CD4-positive, alpha-beta memory T cell (primary cell): ENCODE measurements around the gene ANKEF1. TPM values are rescaled to one million over a fixed set of nuclear protein-coding genes. Genes with fewer than 3 reads are reported as not detected.

Source experiments
- CTCF ChIA-PET: fragments of 350-600 bp; sonication (Branson Sonifier 250); formaldehyde crosslinking; loops from one replicate; lab custom pipeline; 2021; ENCODE audit warnings: inconsistent platforms; ENCODE audit not compliant: partially characterized antibody; lab: Charles Lee
- POLR2A ChIA-PET: fragments of 350-600 bp; sonication (Branson Sonifier 250); formaldehyde crosslinking; loops from one replicate; lab custom pipeline; 2021; ENCODE audit not compliant: partially characterized antibody; lab: Charles Lee
- DNase-seq, 5 donors: peaks; one replicate each; pipeline versions ENCODE4 v3.0.0 to v3.0.0-alpha.2; 2020 to 2022; ENCODE audit warnings: mixed read lengths in 1 of 5
- H3K27ac ChIP-seq: one replicate; pipeline ENCODE4 v1.7.0; 2013; ENCODE audit warnings: low read depth, low read length
- H3K27me3 ChIP-seq: 2 replicates; pipeline ENCODE4 v1.7.0; 2013; ENCODE audit warnings: mild to moderate bottlenecking, low read length, moderate library complexity; ENCODE audit not compliant: insufficient read depth
- H3K36me3 ChIP-seq: 2 replicates; pipeline ENCODE4 v1.7.0; 2013; ENCODE audit warnings: mild to moderate bottlenecking, low read length, moderate library complexity; ENCODE audit not compliant: insufficient read depth
- H3K4me1 ChIP-seq: 2 replicates; pipeline ENCODE4 v1.7.0; 2013; ENCODE audit warnings: mild to moderate bottlenecking, low read length, moderate library complexity; ENCODE audit not compliant: insufficient read depth
- H3K4me3 ChIP-seq, 2 donors: one replicate each; pipeline ENCODE4 v1.7.0; 2013; ENCODE audit warnings: low read length in 2 of 2, mild to moderate bottlenecking in 1 of 2
- H3K9me3 ChIP-seq, 2 donors: one replicate each; pipeline ENCODE4 v1.7.0; 2013; ENCODE audit warnings: low read length in 2 of 2, control low read depth in 1 of 2; ENCODE audit not compliant: control insufficient read depth in 1 of 2
- H3K27ac Mint-ChIP-seq, 7 donors: one replicate each; pipeline ENCODE4 v1.8.0; 2020 to 2021; ENCODE audit warnings: mixed read lengths in 7 of 7, mild to moderate bottlenecking in 6 of 7, inconsistent platforms in 3 of 7, moderate library complexity in 3 of 7
- H3K27me3 Mint-ChIP-seq, 2 donors: one replicate each; pipeline ENCODE4 v1.8.0; 2020 to 2021; ENCODE audit warnings: mixed read lengths in 2 of 2
- H3K36me3 Mint-ChIP-seq, 2 donors: one replicate each; pipeline ENCODE4 v1.8.0; 2020 to 2021; ENCODE audit warnings: mixed read lengths in 2 of 2, inconsistent platforms in 1 of 2, mild to moderate bottlenecking in 1 of 2
- H3K4me1 Mint-ChIP-seq, 4 donors: one replicate each; pipeline ENCODE4 v1.8.0; 2020 to 2021; ENCODE audit warnings: mixed read lengths in 4 of 4, mild to moderate bottlenecking in 1 of 4
- H3K4me3 Mint-ChIP-seq, 8 donors: one replicate each; pipeline ENCODE4 v1.8.0; 2020 to 2021; ENCODE audit warnings: mixed read lengths in 8 of 8, mild to moderate bottlenecking in 7 of 8, moderate library complexity in 6 of 8, inconsistent platforms in 3 of 8
- H3K9me3 Mint-ChIP-seq, 8 donors: one replicate each; pipeline ENCODE4 v1.8.0; 2020 to 2021; ENCODE audit warnings: mixed read lengths in 8 of 8, mild to moderate bottlenecking in 5 of 8, inconsistent platforms in 3 of 8, moderate library complexity in 1 of 8
- intact Hi-C: fragments of 100-400 bp; cut with micrococcal nuclease; formaldehyde crosslinking; loops from one replicate; pipeline ENCODE4 v1.15.1; 2023
- polyA plus RNA-seq, 2 donors: library from polyadenylated mRNA; unstranded; fragments of 300-500 nt; fragmentation: Illumina TruSeq; gene quantifications; one replicate each; pipeline ENCODE4 v1.2.3, GENCODE V29; 2021
- total RNA-seq, 2 experiments: library from RNA; stranded (reverse); gene quantifications; one replicate each; pipeline ENCODE4 v1.2.3, GENCODE V29; 2021

ANKEF1 gene
- total RNA-seq (1 to 10 TPM; 5.0 to 5.1 TPM), polyA plus RNA-seq (1 to 10 TPM; 5.2 to 7.8 TPM)

DNA sequence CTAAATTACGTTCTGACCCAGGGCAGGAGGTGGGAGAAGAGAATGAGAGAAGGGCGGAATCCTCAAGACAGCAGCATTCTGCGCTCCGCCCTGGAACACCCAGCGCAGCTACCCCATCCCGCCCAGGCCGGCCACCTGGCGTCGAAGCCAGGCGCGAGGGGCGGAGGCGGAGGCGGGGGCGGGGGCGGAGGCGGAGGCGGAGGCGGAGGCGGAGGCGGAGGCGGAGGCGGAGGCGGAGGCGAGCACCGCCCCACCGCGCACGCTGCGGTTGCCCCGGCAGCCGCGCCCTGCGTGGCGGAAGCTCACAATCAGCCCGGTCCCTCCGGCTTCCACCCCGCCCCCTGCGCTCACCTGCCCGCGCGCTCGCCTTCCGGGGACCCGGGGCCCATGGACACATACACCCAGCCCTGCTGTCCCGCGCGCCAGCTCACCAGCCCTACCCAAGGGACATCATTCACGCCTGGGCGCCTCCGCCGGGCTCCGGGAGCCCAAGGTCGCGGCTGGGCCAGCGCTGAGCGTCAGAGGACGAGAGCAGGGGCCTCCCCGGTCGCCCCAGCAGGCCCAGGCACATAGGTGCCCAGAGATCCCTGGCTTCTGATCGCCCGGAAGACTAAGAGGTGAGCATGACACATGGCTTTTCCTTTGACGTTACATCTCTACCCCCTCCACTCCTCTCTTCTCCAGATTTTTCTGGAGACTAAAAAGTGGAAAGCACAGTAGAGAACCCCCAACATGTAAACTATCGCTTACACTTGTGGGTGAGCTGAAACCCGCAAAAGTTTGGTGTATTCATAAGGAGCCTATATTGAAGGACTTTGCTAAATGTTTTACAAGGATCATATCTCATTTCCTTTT is at the start of gene ANKEF1:
TSS of gene ANKEF1 (plus strand) at position 271 of the 855 bp plus-strand sequence. CDS start 3,315 bp downstream, outside the sequence.
- H3K36me3 Mint-ChIP-seq = peaks cover 5 to 11% of the 10 kb centered on the region in 2 donors
- Histone ChIP-seq H3K27ac (peak within 1 kb of the TSS; percentile 40), H3K27me3 (no peaks in the 10 kb centered on the region), H3K9me3 (no peaks in the 10 kb centered on the region), H3K4me1 (peaks cover 9% of the 10 kb centered on the region), H3K36me3 (no peaks in the 10 kb centered on the region), H3K4me3 (peak within 1 kb of the TSS; percentile 44 to 70)
- peaks cover 11 to 23% (median 12%) of the 10 kb centered on the region in 4 donors for H3K4me1 Mint-ChIP-seq
- peak; percentile 79 to 88 (median 86) for DNase-seq
- peaks cover 2 to 10% of the 10 kb centered on the region in 2 donors for H3K27me3 Mint-ChIP-seq
- H3K27ac Mint-ChIP-seq = peak within 1 kb of the TSS; percentile 75 to 92 (median 85)
- H3K9me3 Mint-ChIP-seq = no peaks in the 10 kb centered on the region
- ChIA-PET CTCF (interaction anchor here (0.8 to 1.6 kb wide), 6 partner anchors 8 to 400 kb away, joined by 3 to 6 read pairs (median 4); partner anchors contain the start of gene SLX4IP), POLR2A (interaction anchor here (1.0 to 2.7 kb wide), 3 partner anchors 11 to 466 kb away, joined by 3 to 22 read pairs (median 3); partner anchors contain the start of genes MKKS and SLX4IP)
- H3K4me3 Mint-ChIP-seq = peak within 1 kb of the TSS; percentile 67 to 85 (median 78)
- intact Hi-C loops = loop anchor here (1.0 to 2.0 kb wide), 2 partner anchors 316 to 399 kb away; partner anchors contain the start of gene MKKS

DNA sequence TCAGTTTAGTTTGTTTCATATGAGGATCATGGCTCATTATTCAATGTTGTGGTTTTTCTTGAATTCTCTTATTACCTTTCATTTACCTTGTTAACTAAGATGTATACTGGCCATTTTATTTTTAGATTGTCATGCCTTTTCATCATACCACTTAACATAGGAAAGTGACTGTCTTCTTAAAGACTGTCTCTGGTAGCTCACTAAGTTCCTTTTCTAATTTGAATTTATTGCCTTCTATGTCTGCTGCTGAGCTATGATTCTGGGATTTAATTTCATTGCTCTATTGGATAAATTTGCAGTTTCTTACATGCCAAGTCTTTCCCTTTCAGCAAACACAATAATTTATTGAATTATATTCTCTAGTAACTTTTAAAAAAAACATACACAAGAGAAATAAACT is 49.5 kb upstream of the ANKEF1 start:
- intact Hi-C loops = no loop called here
- CTCF ChIA-PET = interaction anchor here (2.3 kb wide), 1 partner anchor 105 kb away, joined by 7 read pairs; no protein-coding TSS in a partner anchor
- H3K4me1 Mint-ChIP-seq = no peaks in the 10 kb centered on the region

DNA sequence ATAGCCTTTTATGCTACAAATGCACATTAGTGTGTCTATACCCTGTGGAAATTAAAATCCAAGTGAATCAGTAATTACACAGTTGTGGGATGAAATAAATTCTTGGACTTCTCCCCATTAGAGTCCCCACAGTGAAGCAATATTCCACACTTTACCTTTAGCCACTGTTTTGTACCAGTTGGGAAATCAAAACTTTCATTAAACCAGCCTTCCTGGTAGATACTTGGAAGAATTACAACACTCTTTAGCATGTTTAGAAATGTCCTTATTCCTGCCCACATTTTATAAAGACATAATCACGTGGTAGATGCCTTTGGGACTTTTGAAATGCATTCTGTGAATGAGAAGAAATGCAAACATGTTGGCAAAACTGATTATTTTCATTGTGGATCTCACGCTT is 49.0 kb upstream of the ANKEF1 start:
- DNase-seq = no peak
- Mint-ChIP-seq H3K36me3 (no peaks in the 10 kb centered on the region), H3K9me3 (no peaks in the 10 kb centered on the region), H3K4me3 (no peak overlapping the region), H3K27me3 (peaks cover 12 to 18% of the 10 kb centered on the region in 2 donors), H3K4me1 (no peaks in the 10 kb centered on the region), H3K27ac (no peak overlapping the region)
- H3K9me3 ChIP-seq = no peaks in the 10 kb centered on the region
- no peak overlapping the region for H3K4me3 ChIP-seq
- H3K27ac ChIP-seq = no peak overlapping the region
- H3K36me3 ChIP-seq = no peaks in the 10 kb centered on the region
- intact Hi-C loops = no loop called here
- no peaks in the 10 kb centered on the region for H3K4me1 ChIP-seq
- ChIA-PET POLR2A (no interaction called here), CTCF (interaction anchor here (2.3 kb wide), 1 partner anchor 105 kb away, joined by 7 read pairs; no protein-coding TSS in a partner anchor)
- H3K27me3 ChIP-seq = no peaks in the 10 kb centered on the region

More for the DNA sequence above, 49.5 kb upstream of the ANKEF1 start:
- H3K4me3 ChIP-seq = no peak overlapping the region
- H3K9me3 ChIP-seq = no peaks in the 10 kb centered on the region
- H3K27ac Mint-ChIP-seq = no peak overlapping the region
- no peaks in the 10 kb centered on the region for H3K4me1 ChIP-seq
- no peaks in the 10 kb centered on the region for H3K9me3 Mint-ChIP-seq
- H3K27me3 ChIP-seq = no peaks in the 10 kb centered on the region
- no peaks in the 10 kb centered on the region for H3K36me3 Mint-ChIP-seq
- POLR2A ChIA-PET = no interaction called here
- H3K27ac ChIP-seq = no peak overlapping the region
- H3K36me3 ChIP-seq = no peaks in the 10 kb centered on the region
- H3K27me3 Mint-ChIP-seq = peaks cover 12 to 19% of the 10 kb centered on the region in 2 donors
- no peak for DNase-seq
- no peak overlapping the region for H3K4me3 Mint-ChIP-seq

DNA sequence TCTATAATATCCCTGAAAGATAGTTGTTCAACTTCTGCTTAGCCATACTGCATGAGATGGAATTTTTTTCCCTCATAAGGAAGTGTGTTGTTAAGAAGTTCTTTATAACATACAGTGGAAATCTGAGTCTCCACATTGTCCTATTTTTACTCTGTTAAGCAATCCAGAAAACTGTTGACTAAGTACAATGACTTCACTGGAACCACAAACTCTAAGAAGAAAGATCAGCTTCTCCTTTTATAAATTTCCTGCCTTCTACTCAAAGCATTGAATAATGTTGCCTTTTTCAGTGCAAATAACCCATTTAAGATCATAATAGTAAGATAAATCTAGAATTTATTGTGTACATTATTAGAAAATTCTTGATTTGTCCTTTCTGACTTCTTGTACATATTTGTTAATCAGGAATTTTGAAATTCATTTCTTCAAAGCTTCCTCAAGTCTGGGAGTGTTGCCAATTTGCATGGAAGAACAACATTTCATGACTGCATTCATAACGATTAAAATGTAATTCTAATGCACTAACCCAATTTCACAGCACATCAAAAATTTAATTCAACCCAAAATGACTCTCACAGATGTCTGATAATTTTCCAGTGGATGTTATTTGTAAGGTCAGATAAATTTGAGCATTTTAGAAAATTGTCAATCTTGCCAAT is 45.6 kb upstream of the ANKEF1 start:
- DNase-seq = no peak
- H3K4me3 ChIP-seq = no peak overlapping the region
- H3K27me3 ChIP-seq = no peaks in the 10 kb centered on the region
- H3K9me3 ChIP-seq = no peaks in the 10 kb centered on the region
- Mint-ChIP-seq H3K9me3 (peaks cover 0 to 3% (median 0%) of the 10 kb centered on the region in 8 donors), H3K36me3 (no peaks in the 10 kb centered on the region), H3K27me3 (peaks cover 15 to 19% of the 10 kb centered on the region in 2 donors), H3K4me1 (no peaks in the 10 kb centered on the region), H3K4me3 (no peak overlapping the region), H3K27ac (no peak overlapping the region)
- ChIA-PET CTCF (interaction anchor here (1.1 to 1.8 kb wide), 2 partner anchors 10 to 11 kb away, joined by 3 to 6 read pairs; no protein-coding TSS in a partner anchor), POLR2A (no interaction called here)
- H3K4me1 ChIP-seq = no peaks in the 10 kb centered on the region
- no peaks in the 10 kb centered on the region for H3K36me3 ChIP-seq
- no peak overlapping the region for H3K27ac ChIP-seq
- intact Hi-C loops = no loop called here

DNA sequence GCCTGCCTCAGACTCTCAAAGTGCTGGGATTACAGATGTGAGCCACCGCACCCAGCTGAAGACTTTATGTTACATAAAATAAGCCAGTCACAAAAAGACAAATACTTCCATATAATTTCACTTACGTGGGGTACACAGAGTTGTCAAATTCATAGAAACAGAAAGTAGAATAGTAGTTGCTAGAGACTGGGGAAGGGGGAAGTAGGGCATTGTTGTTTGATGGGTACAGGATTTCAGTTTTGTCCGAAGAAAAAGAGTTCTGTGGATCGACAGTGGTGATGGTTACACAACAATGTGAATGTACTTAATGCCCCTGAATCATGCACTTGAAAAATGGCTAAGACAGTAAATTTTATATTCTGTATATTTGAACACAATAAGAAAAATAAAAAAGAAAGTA is 41.6 kb upstream of the ANKEF1 start:
- H3K27me3 ChIP-seq = no peaks in the 10 kb centered on the region
- H3K27ac Mint-ChIP-seq = no peak overlapping the region
- intact Hi-C loops = no loop called here
- no peak overlapping the region for H3K27ac ChIP-seq
- no peak overlapping the region for H3K4me3 Mint-ChIP-seq
- H3K36me3 Mint-ChIP-seq = no peaks in the 10 kb centered on the region
- no peak overlapping the region for H3K4me3 ChIP-seq
- CTCF ChIA-PET = no interaction called here
- DNase-seq = no peak
- peaks cover 10% of the 10 kb centered on the region in 2 donors for H3K27me3 Mint-ChIP-seq
- peaks cover 0 to 7% (median 4%) of the 10 kb centered on the region in 8 donors for H3K9me3 Mint-ChIP-seq
- no peaks in the 10 kb centered on the region for H3K4me1 ChIP-seq
- no peaks in the 10 kb centered on the region for H3K36me3 ChIP-seq
- H3K4me1 Mint-ChIP-seq = no peaks in the 10 kb centered on the region
- no peaks in the 10 kb centered on the region for H3K9me3 ChIP-seq
- POLR2A ChIA-PET = no interaction called here

DNA sequence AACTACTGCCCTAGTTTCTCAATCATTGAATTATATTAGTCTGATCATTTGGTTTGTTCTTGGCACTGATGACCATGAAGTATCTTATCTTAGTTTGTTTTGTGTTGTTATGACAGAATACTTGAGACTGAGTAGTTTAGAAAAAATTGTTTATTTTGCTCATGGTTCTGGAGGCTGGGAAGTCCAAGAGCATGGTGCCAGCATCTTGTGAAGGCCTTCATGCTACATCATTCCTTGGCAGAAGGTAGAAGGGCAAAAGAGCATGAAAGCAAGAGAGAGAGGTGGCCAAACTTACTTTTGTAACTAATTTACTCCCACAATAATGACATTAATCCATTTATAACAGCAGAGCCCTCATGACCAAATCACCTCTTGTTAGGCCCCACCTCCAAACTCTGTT is 40.1 kb upstream of the ANKEF1 start:
- Mint-ChIP-seq H3K27me3 (peaks cover 4 to 5% of the 10 kb centered on the region in 2 donors), H3K27ac (no peak overlapping the region), H3K36me3 (no peaks in the 10 kb centered on the region), H3K4me3 (no peak overlapping the region), H3K4me1 (no peaks in the 10 kb centered on the region), H3K9me3 (peaks cover 0 to 7% (median 4%) of the 10 kb centered on the region in 8 donors)
- H3K4me3 ChIP-seq = no peak overlapping the region
- H3K4me1 ChIP-seq = no peaks in the 10 kb centered on the region
- H3K27ac ChIP-seq = no peak overlapping the region
- no peaks in the 10 kb centered on the region for H3K27me3 ChIP-seq
- intact Hi-C loops = no loop called here
- DNase-seq = no peak
- H3K36me3 ChIP-seq = no peaks in the 10 kb centered on the region
- ChIA-PET POLR2A (no interaction called here), CTCF (interaction anchor here (1.0 kb wide), 1 partner anchor 431 kb away, joined by 3 read pairs; no protein-coding TSS in a partner anchor)
- H3K9me3 ChIP-seq = no peaks in the 10 kb centered on the region
